Measurements from ENCODE around the gene WFIKKN1. TPM values are rescaled to one million over a fixed set of nuclear protein-coding genes. Genes with fewer than 3 reads are reported as not detected.

Gene WFIKKN1
- total RNA-seq, 4 donors from 2014 or later = 1.5 TPM; not detected in 3

- TF ChIP-seq CTCF (IDR thresholded peaks at IDR 0.05; ENCODE audit: low read depth) = no peak
These were observed 1.1 kb downstream of the WFIKKN1 start for GRCh38 chr16:631808-632358.

GRCh38 chr16:632486-633335 is 1.9 kb downstream of the WFIKKN1 start:
- TF ChIP-seq CTCF (IDR thresholded peaks at IDR 0.05; ENCODE audit: low read depth) = no peak

- no peak for TF ChIP-seq CTCF (IDR thresholded peaks at IDR 0.05; ENCODE audit: low read depth)
These were observed 2.7 kb downstream of the WFIKKN1 start for GRCh38 chr16:633336-634050.

GRCh38 chr16:634051-634670 is 3.4 kb downstream of the WFIKKN1 start:
- no peak for TF ChIP-seq CTCF (IDR thresholded peaks at IDR 0.05; ENCODE audit: low read depth)

GRCh38 chr16:634996-635395 is 4.2 kb downstream of the WFIKKN1 start:
- TF ChIP-seq CTCF (IDR thresholded peaks at IDR 0.05; ENCODE audit: low read depth) = no peak

- TF ChIP-seq CTCF (IDR thresholded peaks at IDR 0.05; ENCODE audit: low read depth) = no peak
These were observed 4.9 kb downstream of the WFIKKN1 start for GRCh38 chr16:635573-636205.

Data from subcutaneous adipose tissue (tissue), 4 donors.